HUES48 (cell line): ENCODE results near the gene CXXC5.

Experiments used
- H3K27ac ChIP-seq: one replicate; pipeline ENCODE4 v1.7.0; 2013; ENCODE audit warnings: low read depth, low read length, inconsistent platforms
- H3K27me3 ChIP-seq: 2 replicates; pipeline ENCODE4 v1.6.1; 2013; ENCODE audit warnings: mild to moderate bottlenecking, low read length; ENCODE audit not compliant: control insufficient read depth, insufficient read depth
- H3K36me3 ChIP-seq: 2 replicates; pipeline ENCODE4 v1.6.1; 2013; ENCODE audit warnings: low read length; ENCODE audit not compliant: control insufficient read depth, insufficient read depth
- H3K4me1 ChIP-seq: 2 replicates; pipeline ENCODE4 v1.6.1; 2013; ENCODE audit warnings: mild to moderate bottlenecking, low read length; ENCODE audit not compliant: control insufficient read depth, insufficient read depth
- H3K4me3 ChIP-seq: 2 replicates; pipeline ENCODE4 v1.5.1; 2013; ENCODE audit warnings: mild to moderate bottlenecking, low read depth, low read length
- H3K9ac ChIP-seq: 2 replicates; pipeline ENCODE4 v1.6.1; 2013; ENCODE audit warnings: mild to moderate bottlenecking, low read depth, low read length, moderate library complexity
- H3K9me3 ChIP-seq: 2 replicates; pipeline ENCODE4 v1.6.1; 2013; ENCODE audit warnings: low read length; ENCODE audit not compliant: control insufficient read depth, insufficient read depth

Gene CXXC5

GRCh38 chr5:139690803-139691629 is 42.9 kb downstream of the CXXC5 start:
- H3K27ac ChIP-seq, result peak overlapping the region; percentile 61
- H3K9ac ChIP-seq, result no peak overlapping the region

GRCh38 chr5:139692148-139692547 is 44.0 kb downstream of the CXXC5 start:
- peaks cover 23% of the 10 kb centered on the region for H3K27me3 ChIP-seq
- H3K4me1 ChIP-seq, result peaks cover 33% of the 10 kb centered on the region
- no peak overlapping the region for H3K4me3 ChIP-seq
- no peaks in the 10 kb centered on the region for H3K9me3 ChIP-seq
- H3K36me3 ChIP-seq, result no peaks in the 10 kb centered on the region
- no peak overlapping the region for H3K27ac ChIP-seq
- no peak overlapping the region for H3K9ac ChIP-seq

More at GRCh38 chr5:139690803-139691629, 42.9 kb downstream of the CXXC5 start:
- no peaks in the 10 kb centered on the region for H3K9me3 ChIP-seq
- H3K4me1 ChIP-seq, result peaks cover 38% of the 10 kb centered on the region
- peaks cover 18% of the 10 kb centered on the region; the same call in 1 of the 2 replicates for H3K27me3 ChIP-seq
- no peak overlapping the region for H3K4me3 ChIP-seq
- H3K36me3 ChIP-seq, result no peaks in the 10 kb centered on the region

DNA sequence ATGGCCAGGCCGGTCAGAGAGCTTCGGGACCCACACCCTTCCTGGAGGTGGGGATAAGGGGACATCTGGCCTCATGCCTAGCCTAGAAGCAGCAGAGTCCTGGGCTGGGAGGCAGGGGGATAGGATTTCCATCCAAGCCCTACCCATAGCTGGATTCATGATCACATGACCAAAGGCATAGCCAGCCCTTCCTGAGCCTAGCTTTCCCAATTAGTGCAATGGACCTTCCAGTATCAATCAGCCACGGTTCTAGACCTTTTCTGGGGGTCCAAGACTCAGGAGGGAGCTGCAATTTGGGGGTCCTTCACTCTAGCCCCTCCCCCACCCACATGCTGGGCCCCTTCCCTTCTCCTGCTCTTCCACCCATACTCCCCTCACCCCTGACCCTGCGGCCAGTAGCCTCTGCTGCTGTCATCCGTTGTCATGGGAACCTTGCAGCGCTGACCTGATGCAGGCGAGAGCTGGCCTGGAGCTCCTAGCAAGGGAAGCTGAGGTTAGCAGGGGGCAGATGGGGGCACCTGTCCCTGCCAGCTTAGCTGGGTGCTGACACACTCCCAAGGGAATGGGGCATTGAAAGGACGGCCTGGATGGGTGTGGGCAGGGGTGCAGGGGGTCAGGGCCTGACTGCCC is 44.6 kb downstream of the CXXC5 start:
- peaks cover 31% of the 10 kb centered on the region for H3K4me1 ChIP-seq
- no peaks in the 10 kb centered on the region for H3K9me3 ChIP-seq
- no peak overlapping the region for H3K4me3 ChIP-seq
- no peak overlapping the region for H3K9ac ChIP-seq
- H3K27me3 ChIP-seq, result peaks cover 23% of the 10 kb centered on the region
- H3K27ac ChIP-seq, result no peak overlapping the region
- H3K36me3 ChIP-seq, result no peaks in the 10 kb centered on the region

- Histone ChIP-seq H3K4me1 (peaks cover 34% of the 10 kb centered on the region), H3K27me3 (peaks cover 23% of the 10 kb centered on the region), H3K36me3 (no peaks in the 10 kb centered on the region), H3K9ac (no peak overlapping the region), H3K27ac (no peak overlapping the region), H3K4me3 (no peak overlapping the region), H3K9me3 (no peaks in the 10 kb centered on the region)
Observed at GRCh38 chr5:139693676-139694364, 45.7 kb downstream of the CXXC5 start.

DNA sequence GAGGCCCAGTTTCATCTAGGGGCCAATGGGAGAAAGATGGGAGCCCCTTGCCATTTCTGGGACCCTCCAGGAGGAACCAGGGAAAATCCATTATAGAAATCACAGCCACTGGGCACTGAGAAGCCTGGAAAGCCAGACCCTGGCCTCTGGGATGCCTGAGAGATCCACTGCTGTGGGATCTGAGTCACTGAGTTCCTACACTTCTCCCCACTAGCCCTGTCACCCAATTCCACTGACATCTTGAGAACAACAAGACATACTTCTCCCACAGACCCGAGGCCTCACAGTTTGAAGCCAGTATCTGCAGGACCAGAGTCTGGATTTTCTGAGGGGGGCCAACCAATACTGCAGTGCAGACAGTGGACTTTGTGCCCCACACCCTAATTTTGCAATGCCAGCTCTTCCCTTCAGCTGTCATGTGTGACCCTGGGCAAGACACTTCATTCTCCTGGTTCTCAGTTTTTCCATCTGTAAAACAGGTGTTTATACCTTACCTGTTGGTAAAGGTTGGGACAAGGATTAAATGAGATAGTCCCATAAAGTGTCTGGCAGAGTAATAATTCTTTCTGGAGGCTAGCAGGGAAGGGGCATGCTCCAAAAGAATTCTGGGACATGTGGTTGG is 46.5 kb downstream of the CXXC5 start:
- peaks cover 31% of the 10 kb centered on the region for H3K4me1 ChIP-seq

GRCh38 chr5:139695178-139695573 is 47.0 kb downstream of the CXXC5 start:
- Histone ChIP-seq H3K9ac (no peak overlapping the region), H3K9me3 (no peaks in the 10 kb centered on the region), H3K36me3 (no peaks in the 10 kb centered on the region), H3K27me3 (peaks cover 23% of the 10 kb centered on the region), H3K27ac (no peak overlapping the region), H3K4me3 (no peak overlapping the region), H3K4me1 (peaks cover 25% of the 10 kb centered on the region)

More for the DNA sequence above, 46.5 kb downstream of the CXXC5 start:
- Histone ChIP-seq H3K9ac (no peak overlapping the region), H3K27me3 (peaks cover 23% of the 10 kb centered on the region), H3K36me3 (no peaks in the 10 kb centered on the region), H3K4me3 (no peak overlapping the region), H3K9me3 (no peaks in the 10 kb centered on the region), H3K27ac (no peak overlapping the region)

DNA sequence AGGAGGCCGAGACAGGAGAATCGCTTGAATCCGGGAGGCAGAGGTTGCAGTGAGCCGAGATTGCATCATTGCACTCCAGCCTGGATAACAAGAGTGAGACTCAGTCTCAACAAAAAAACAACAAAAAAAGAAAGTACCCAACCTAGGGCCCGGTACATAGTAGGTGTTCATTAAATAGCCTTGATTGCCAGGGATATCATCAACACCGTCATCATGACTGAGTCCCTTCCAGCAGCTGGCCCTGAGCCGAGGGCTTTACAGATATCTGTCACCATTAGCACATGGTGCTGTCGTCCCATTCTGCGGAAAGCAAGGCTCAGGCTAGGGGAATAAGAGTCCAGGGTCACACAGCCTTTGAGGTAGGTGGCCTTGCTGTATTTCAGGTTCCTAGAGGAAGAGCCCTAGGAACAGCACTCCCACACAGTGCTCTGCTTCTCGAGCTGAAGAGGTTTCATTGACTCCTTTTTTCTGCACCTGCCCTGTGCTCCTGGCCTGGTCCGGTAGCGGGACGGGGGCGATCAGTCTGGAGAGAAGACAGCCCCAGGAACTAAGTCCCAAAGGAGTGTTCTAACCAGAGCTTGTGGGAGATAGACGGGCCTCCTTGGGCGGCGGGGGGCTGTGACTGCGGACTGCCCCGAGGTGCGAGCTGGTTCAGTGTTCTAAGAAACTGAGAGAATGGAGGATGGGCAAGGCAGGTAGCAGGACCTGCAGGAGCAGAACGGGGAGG is 48.2 kb downstream of the CXXC5 start:
- no peaks in the 10 kb centered on the region for H3K9me3 ChIP-seq
- peak overlapping the region; percentile 98 for H3K27ac ChIP-seq
- peaks cover 19% of the 10 kb centered on the region for H3K27me3 ChIP-seq
- H3K4me1 ChIP-seq, result peaks cover 34% of the 10 kb centered on the region
- H3K36me3 ChIP-seq, result no peaks in the 10 kb centered on the region
- peak overlapping the region; percentile 53 for H3K4me3 ChIP-seq
- 0 out of 2 replicates have a peak overlapping the region, but pooled peaks have one; percentile 12 for H3K9ac ChIP-seq

DNA sequence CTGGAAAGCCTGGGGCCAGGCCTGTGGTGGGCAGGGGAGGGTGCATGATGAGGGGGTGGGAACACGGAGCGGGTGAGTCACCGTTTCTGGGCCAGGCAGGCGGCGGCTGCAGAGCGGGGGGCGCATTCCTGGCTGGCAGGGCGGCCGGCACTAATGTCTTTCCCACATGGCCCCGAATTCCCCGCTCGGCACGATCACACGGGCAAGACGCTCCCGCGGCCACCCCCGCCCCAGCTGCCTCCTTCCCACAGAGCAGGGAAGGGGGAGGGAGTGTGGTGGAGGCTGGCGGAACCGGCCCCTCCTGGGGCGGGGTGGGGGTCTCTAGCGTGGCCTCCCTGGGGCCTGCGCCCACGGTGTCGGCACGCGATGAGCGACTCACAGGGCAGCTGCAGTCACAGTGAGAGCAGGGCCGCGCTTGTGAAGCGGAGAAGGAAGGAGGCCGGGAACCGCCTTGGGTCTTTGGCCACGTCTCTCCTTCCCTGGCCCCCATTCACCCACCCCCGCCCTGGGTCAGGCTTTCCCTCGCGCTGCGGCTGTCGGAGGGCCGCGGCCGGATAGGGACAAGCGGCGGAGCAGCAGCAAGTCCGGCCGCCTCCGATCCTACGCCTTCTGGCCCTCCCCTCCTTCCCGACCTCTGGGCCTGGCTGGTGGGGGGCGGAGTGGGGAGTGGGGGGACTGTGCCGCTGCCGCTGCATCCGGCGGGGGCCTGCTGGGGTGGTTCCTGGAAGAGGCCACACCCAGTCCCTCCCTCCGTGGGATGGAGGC is 48.9 kb downstream of the CXXC5 start:
- peaks cover 19% of the 10 kb centered on the region for H3K27me3 ChIP-seq
- H3K27ac ChIP-seq, result peak overlapping the region; percentile 98
- H3K9me3 ChIP-seq, result no peaks in the 10 kb centered on the region
- peaks cover 37% of the 10 kb centered on the region for H3K4me1 ChIP-seq
- H3K36me3 ChIP-seq, result no peaks in the 10 kb centered on the region
- peak overlapping the region; percentile 56; the same call in 1 of the 2 replicates for H3K9ac ChIP-seq
- peak overlapping the region; percentile 53 for H3K4me3 ChIP-seq

DNA sequence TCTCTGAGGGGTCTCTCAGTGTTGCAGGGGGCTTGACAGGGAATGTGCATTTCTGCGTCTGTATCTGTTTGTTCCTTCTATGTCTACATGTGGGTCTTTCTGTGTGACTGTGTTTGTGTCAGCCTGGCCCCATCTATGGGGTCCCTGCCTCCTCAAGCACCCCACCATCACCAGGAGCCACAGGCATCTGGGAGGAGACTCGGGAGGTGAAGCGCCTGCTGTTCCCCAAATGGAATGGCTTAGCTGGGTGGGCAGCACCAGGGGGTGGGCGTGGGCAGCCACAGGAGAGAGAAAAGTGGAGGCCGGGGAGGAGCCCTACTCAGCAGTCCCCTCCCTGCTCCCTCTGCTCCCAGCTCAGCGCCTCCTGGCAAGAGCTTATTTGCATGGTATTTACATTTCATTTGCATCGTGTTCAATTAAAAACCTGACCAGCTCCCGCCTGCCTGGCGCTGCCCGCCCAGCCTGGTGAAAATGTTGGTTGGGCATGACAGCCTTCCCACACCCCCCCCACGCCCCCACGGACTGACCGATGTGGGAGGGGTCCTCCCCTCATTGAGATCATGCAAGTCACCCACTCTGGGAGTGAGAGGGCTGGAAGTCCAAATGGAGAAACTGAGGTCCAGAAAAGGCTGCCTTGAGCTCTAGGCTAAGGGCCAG is 50.5 kb downstream of the CXXC5 start:
- no peak overlapping the region for H3K4me3 ChIP-seq
- peak overlapping the region; percentile 98 for H3K27ac ChIP-seq
- H3K9ac ChIP-seq, result no peak overlapping the region
- peaks cover 37% of the 10 kb centered on the region for H3K4me1 ChIP-seq
- H3K27me3 ChIP-seq, result peaks cover 19% of the 10 kb centered on the region
- H3K9me3 ChIP-seq, result no peaks in the 10 kb centered on the region
- no peaks in the 10 kb centered on the region for H3K36me3 ChIP-seq
